ENCODE data around the gene SHROOM3. TPM values are rescaled to one million over a fixed set of nuclear protein-coding genes. Genes with fewer than 3 reads are reported as not detected.
"Not testable (repeated sequence)": the region's sequence is repeated elsewhere in the genome, so short reads cannot be mapped to it uniquely, and the experiment has no call there.

The SHROOM3 gene
- polyA plus RNA-seq, 3 donors, result 36.8 to 41.2 (median 37.1) TPM

GRCh38 chr4:76716020-76716419 is 281.0 kb downstream of the SHROOM3 start:
- no peak for DNase-seq

GRCh38 chr4:76716658-76717057 is 281.6 kb downstream of the SHROOM3 start:
- DNase-seq, result no peak

DNA sequence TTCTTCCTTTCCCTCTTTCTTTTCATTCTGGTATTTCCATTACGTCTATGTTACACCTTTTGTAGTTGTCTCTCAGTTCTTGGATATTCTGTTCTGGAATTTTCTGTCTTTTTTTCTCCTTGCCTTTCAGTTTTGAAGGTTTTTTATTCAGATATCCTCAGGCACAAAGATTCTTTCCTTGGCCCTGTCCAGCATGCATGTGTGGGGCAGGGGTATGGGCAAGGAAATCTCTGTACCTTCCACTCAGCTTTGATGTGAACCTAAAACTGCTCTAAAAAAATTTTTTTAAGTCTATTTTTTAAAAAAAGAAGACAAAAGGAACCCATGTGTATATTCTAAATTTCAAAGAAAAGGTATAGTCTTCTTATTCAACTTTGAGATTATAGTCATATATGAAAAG is 282.4 kb downstream of the SHROOM3 start:
- no peak for DNase-seq

DNA sequence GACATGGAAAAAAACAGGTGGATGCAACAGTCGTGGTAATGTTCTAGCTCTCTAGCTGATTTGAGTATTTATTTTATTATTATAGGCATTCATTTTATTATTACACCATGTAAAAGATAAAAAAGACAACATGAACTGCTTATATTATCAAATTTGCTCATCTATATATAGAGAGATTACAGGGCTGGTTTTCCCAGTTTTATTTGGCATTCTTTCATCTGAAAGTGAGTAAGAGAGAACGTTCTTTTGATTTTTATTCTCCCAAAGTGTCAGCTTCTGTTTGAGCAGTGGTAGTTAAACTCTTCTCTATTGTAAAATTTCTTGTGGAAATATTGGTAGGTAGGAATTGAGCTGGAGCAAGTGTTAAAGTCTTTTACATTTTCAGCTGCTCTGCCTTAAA is 283.0 kb downstream of the SHROOM3 start:
- DNase-seq, result no peak

GRCh38 chr4:76718831-76719230 is 283.8 kb downstream of the SHROOM3 start:
- no peak for DNase-seq

GRCh38 chr4:76720121-76720520 is 285.1 kb downstream of the SHROOM3 start:
- DNase-seq, result no peak

- DNase-seq, result not testable (repeated sequence)
Observed at GRCh38 chr4:76722146-76722545, 287.1 kb downstream of the SHROOM3 start.

DNA sequence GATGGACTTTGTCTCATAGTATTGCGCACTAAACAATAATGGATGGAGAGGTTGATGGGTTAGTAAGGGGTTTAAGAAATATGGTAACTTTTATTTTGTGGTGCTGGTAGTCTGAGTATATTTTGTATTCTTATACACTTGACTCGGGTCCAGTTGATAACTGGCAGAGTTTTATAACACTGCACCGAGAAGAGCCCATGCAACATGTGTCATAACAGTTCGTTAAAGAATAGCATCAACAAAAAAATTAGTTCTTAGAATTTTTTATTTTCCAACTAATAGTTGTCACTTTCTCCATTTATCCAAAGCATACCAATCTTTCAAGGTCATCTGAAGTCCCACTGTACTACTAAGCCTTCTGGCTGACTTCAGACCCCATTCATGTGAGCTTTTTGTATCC is 287.8 kb downstream of the SHROOM3 start:
- DNase-seq, result no peak

DNA sequence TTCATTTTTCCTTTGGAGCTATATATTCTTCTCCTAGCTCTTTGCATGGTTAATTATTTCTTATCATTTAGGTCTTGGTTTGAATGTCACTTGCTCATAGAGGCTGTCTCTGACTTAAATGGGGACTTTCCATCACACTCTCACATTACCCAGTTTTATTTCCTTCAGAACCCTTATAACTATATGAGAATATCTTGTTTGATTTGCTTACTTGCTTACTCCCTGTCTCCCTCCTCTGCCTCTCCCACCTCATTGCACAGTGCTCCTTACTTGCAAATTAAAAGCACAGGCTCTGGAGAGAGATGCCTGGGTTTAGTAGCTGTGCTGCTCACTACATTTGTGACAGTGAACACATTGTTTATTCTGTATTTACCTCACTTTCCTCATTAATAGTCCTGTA is 288.3 kb downstream of the SHROOM3 start:
- no peak for DNase-seq

GRCh38 chr4:76723924-76724323 is 288.9 kb downstream of the SHROOM3 start:
- no peak for DNase-seq

DNA sequence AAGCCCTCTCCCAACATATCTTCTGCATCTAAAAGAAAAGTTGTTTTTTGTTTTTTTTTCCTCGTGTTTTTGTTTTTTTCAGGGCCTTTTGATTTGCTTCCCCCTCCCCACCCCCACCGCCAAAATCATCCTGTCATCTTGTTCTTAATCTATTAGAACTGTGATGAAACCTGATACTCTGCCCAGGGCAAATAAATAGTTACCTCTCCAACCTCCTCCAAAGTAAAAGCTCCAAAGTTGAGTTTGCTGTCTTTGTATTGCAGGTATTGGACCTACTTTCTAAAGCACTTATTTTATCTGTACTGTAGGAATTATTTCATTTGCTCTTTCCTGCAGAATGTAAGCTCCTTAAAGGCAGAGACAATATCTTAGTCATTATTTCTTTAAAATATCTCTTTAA is 290.0 kb downstream of the SHROOM3 start:
- DNase-seq, result no peak

DNA sequence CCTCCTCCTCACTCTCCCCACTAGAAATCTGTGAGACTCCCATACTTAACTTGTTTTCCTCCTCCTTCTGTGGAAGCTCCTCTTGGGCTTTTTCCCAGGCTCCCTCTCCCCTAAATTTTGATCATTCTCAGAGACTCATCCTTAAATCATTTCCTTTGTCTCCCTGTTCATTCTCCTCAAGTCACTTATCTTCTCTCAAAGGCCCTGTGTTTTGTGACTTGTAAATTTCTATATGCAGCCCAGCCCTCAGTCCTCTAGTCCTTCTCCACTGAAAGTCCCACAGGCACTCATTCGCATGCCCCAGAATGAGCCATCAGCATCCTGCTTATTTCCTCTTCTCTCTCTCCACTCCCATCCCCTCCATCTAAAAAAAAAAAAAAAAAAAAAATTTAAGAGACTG is 291.1 kb downstream of the SHROOM3 start:
- DNase-seq, result no peak

DNA sequence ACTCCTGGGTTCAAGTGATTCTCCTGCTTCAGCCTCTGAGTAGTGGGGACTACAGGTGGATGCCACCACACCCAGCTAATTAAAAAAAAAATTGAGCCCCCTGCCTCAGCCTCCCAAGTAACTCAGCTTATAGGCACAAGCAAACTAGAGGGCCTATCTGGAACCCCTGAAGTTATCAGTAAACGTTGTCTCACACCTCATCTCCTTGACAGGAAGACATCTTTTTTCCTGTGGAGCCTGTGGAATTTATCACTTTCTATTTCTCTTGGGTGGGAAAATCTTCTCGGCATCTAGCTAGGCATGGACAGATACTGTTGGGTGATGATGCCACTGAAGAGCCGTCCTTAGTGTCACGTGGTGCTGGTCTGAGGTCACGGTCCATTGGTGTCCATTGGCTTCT is 291.6 kb downstream of the SHROOM3 start:
- DNase-seq, result no peak

- not testable (repeated sequence) for DNase-seq
Observed at GRCh38 chr4:76727934-76728333, 292.9 kb downstream of the SHROOM3 start.

DNA sequence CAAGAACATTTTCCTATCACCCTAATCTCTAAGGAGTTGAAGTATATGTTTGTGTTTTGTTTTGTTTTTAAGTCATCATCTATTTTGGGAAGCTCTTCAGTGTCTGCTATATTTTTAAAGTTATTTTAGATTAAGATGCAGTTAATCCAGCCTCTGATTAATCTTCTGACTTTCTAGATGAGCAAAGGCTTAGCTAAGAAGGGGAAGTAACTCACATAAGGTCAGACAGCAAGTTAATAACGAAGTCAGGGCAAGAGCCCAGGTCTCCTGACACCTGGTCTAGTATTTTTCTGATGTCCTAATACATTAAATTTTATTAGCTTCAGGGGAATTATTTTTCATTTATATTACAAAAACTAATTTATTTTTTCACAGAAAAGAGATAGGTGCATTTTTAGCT is 294.4 kb downstream of the SHROOM3 start:
- DNase-seq, result no peak

DNA sequence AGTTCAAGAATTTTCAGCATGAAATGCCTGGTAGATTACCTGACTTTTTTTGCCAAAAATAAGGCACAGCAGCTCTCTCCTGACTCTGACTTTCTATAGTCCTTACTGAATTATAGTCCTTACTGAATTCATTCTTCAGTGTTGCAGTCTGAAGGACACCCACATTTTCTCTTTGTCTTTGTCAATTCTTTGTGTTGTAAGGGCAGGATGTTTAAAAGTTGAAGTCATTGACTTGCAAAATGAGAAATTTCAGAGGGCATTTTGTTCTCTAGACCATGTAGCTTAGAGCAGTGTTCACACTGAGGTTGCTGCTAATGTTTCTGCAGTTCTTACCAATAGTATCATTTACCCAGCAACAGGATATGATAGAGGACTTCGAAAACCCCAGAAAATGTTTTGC is 295.0 kb downstream of the SHROOM3 start:
- no peak for DNase-seq

DNA sequence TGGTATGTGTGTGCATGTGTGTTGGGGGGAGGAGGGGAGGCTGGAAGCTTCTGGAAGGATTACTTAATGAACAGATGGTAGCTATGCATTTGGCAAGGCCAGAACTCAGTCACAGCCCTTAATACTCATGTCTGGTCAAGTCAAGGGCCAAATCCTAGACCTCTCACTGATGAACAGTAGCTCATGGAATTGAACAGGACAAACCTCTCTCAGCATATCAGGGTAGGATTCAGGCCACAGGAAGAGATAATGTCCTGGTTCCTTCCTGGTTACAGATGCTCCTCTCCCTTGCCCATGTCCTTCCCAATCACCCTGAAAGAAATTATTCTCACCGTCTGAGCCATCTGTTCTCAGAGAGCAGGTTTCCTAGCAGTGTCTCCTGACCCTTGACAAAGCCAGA is 297.2 kb downstream of the SHROOM3 start:
- DNase-seq, result no peak

- DNase-seq, result no peak
Observed at GRCh38 chr4:76733068-76733771, 298.2 kb downstream of the SHROOM3 start.

DNA sequence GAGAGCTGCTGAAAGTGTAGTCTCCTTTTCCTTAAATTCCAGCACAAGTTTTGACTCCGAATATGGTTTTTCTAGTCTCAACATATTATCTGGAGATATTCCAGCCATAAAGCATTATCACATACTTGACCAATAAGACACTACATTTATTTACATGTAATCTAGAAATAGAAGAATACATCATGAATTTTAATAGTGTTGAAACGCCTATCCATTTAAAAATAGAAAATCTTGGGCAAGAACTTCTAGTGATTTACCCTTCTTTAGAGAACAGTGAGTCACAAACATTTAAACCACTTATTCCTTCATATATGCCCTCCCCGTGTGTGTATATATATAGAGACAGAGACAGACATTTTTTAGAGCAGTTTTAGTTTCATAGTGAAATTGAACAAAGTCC is 301.4 kb downstream of the SHROOM3 start:
- DNase-seq, result no peak

GRCh38 chr4:76737180-76737579 is 302.2 kb downstream of the SHROOM3 start:
- DNase-seq, result no peak

GRCh38 chr4:76737771-76738085 is 302.7 kb downstream of the SHROOM3 start:
- DNase-seq, result no peak

DNA sequence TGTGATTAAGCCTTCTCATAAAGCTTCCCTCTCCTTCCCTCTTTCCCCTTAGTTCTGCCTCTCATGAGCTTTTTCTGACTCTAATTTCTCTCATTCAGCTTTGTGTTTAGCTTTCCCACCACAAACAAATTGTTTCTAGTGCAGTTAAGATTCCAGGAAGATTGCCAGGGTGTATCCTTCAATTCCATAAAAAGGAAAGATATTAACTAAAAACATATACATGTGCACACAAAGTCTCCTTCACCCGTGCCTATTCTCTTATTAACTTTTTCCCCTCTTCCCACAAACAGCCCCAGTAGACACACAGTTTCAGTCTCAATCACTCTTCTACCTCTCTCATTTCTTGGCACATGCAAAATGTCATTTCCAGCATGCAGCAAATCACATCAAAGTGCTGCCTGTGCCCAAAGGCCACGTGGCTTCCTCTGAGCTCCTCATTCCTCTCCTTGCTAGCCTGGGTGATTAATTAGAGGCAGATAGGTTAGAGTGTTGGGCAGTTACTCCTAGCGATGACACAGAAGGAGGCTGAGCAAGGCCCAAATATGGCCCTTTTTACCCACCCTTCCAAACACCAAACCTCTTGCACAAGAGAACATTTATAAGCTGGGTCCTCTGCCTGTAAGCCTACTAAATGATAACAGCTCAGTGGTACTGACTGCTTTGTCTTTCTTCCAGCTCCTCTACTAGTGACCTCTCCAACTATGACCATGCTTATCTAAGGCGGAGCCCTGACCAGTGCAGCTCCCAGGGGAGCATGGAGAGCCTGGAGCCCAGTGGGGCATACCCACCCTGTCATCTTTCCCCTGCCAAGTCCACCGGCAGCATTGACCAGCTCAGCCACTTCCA is 303.3 kb downstream of the SHROOM3 start:
- peak; percentile 31 for DNase-seq

- no peak for DNase-seq
Observed at GRCh38 chr4:76740192-76740591, 305.2 kb downstream of the SHROOM3 start.
